HG02981 (cell line): ENCODE measurements around the gene KCNK16.

Source experiments
- ATAC-seq: cut with Tn5 transposase; IDR thresholded peaks from one replicate; pipeline ENCODE4 v1.9.1; 2021; ENCODE audit warnings: mild to moderate bottlenecking, moderate library complexity; ENCODE audit not compliant: unreplicated experiment

The KCNK16 gene

DNA sequence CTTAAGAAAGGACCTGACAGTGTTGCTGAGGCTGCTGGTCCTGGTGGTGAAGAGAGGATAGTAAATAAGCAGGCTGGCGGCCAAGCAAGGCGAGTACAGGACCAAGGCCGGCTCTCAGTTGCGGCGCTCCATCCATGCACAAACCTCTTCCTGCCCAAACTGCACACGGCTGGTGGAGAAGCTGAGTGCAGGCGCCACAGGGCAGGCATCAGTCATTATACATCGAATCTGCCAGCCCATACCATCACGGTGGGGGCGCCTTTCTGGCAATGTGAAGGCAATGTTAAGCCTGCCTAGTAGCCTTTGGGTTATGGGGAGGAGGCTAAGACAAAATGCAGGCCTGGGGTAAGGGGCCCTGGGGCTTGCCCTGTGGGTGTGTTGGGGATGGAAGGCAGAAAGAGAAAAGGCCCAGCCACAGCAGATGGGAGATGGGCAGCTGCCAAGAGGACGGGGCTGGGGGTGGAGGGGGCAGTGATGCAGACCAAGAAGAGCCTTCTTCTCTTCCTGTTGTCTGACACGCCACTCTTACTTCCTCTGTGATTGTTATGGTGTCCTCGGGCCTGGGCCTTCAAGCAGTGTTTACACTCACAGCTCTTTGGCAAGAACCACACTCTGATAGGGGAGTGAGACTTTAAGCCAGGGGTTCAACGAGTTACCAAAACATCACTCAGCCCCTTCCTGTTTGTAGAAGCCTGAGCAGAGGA lies 20.3 kb upstream of the KCNK16 start:
- ATAC-seq = no peak

DNA sequence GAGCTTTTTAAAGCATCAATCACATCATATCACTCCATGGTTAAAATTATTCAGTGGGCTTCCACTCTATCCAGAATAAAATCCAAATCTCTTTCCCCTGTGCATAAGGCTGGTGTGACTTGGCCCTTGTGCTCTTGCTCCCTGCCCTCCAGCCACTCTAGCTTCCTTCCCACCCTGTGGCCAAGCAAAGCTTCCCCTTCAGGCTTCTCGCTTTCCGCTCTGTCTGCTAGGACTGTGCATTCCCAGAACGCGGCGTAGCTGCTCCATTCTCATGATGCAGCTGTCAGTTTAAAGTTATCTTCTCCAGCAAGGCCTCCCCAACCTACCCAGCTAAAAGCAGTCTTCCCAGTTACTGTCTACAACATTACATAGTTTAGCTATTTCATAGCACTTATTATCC lies 19.4 kb upstream of the KCNK16 start:
- no peak for ATAC-seq

DNA sequence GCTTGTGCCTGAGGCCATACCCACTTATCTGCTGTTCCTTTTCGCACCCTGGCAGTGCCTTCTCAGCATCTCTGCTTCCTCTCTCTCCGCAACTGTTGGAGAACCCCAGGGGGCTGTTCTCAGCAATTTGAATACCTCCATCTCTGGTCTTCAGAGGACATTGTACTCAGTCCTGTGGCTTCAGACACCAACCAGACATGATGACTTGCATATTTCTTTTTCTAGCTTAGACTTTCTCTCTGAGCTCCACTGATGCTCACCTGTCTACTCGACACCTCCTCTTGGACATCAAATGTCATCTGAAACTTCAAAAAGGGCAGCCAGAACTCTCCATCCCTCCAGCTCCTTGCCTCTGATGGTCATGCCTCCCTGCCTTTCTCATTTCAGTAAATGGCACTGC lies 18.9 kb upstream of the KCNK16 start:
- ATAC-seq = no peak

DNA sequence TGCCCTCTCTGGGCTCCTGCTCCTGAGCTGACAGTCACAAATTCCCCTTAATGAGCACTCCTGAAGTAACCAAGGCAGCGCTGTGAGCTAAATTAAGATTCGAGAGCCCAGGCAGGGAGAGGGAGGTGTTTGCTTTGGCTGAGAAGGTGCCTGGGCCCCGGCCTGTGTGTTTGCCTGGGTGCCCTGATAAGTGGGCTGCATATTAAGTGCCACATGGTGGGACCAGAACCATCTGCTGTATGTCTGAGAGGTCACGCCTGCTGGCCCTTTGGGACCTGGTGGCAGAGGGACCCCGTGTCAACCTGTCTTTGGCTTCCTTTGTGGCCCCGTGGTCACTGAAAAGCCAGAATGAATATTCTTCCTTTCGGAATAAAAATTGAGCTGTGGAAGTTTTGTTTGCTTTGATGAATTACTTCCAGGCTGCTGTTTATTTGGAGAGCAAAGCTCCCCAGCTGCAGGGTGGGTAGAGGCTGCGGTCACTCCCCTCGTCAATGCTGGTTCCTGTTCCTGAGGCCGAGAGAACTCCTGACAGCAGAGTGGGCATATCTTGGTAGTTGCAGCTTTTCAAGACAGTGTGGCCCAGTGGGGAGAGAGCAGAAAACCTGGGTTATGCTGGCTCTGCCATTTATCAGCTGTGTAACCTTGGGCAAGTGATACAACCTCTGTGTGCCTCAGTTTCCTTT lies 17.5 kb upstream of the KCNK16 start:
- no peak for ATAC-seq

DNA sequence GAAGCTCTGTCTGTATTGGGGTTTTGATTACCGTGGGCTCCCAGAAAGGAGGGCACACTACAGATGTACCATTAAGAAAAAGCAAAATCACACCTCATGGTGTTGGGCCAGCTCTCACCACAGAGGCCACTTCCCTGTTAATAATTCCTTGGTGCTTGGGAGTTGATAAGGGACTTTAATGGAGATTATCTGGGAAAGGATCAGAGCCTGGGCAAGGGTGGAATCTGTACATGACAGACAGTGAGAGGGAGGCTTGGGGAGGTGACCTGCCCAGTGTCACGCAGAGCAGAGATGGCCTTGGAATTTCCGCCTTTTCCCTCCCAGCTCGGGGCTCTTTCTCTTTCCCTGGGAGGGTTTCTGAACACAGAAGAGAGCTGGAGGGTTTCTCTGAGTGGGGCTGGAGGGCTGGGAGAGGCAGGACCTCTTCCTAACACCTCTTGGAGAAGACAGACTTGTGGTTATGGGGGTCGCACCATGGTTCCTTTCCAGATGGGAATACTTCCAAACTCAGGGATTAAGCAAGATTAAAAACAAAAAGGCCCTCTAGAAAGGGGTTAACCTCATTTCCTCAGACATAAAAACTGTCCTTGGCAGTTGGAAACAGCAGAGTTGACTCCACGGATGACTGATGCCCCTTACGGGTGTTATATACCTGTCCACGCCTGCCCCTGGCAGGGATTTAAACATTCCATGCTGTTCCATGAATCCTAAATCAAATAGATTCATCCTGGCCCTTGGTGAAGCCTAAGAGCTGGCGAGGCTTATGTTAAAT lies 16.8 kb upstream of the KCNK16 start:
- ATAC-seq = no peak

DNA sequence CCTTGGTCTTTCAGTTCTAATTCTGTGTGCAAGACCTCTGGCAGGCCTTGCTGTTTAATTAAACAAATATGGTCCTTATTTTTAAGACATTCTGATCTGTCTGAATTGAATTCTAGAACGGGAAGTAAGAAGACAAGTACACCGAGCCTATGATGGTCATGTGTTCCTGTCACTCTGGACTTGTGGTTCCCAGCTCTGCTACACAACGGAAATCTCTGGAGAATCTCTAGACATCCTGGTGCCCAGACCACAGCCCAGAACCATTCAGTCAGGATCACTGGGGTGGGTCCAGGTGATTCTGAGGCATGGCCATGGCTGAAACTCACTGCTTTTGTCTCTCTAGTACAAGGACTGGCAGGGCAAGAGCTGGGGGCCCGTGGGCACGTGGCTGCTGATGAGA lies 15.9 kb upstream of the KCNK16 start:
- no peak for ATAC-seq

DNA sequence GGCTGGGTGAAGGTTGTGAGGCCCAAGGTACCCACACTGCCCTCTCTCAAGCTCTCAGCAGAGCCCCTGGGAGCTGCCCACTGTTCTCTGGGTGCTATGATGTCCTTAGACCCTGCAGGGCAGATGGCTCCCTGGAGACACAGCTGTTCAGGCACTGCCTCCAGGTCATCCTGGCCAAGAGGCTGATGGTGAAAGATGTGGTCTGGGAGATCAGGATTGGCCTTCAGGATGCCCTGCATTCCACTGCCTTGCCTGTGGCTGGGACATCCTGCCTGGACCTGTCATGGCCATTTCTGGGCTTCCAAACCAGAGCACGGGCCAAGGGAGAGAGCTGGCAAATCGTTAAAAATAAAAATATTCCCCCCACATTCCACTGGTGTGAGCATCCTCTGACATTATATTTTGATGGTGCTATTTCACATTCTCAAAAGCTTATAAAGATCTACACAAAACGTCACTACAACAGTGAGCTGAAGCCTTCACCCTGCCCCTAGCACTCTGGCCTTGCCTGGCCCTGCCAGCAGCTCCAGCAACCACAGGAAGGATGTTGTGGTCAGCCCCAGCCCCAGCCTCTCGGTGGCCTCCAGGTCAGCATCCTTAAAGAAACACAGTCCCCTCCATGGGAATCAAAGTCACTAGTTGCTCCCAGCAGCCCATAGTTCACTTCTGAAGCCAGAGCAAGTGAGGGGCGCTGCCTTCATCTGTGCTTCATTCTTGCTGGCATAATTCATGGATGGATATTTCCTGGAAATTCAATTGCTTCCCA lies 13.5 kb upstream of the KCNK16 start:
- peak; percentile 81 for ATAC-seq

DNA sequence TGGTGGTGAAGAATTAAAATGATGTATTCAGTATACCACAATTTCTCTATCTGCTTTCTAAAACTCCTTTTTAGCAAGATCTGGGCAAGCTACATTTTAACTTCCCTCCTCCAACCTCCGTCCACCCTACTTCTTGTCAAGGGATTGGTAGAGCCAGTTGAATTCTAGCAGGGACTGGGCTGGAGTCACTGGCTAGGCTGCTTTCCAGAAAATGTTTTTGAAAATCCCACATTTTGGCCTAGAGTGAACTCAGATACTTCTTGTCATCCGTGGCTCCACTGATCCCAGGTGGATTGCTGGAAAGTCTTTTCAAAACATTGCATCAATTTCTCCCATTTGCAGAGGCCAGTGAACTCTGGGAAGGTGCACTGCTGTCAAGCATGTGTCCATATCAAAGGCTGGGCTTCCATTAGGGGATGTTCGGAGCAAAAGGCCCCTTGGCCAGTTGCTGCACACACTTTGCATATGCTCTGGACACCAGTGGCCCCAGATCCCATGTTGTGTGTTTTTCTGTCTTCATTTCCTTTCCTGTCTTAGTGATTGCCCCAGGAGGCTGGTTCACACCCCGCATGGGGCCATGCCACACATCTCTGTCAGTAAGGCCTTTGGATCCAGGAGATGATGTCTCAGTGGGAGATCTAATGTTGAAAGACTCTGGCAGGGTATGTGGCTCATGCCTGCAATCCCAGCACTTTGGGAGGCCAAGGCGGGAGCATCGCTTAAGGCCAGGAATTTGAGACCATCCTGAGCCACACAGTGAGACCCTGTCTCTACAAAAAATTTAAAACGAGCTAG lies 11.3 kb upstream of the KCNK16 start:
- no peak for ATAC-seq

DNA sequence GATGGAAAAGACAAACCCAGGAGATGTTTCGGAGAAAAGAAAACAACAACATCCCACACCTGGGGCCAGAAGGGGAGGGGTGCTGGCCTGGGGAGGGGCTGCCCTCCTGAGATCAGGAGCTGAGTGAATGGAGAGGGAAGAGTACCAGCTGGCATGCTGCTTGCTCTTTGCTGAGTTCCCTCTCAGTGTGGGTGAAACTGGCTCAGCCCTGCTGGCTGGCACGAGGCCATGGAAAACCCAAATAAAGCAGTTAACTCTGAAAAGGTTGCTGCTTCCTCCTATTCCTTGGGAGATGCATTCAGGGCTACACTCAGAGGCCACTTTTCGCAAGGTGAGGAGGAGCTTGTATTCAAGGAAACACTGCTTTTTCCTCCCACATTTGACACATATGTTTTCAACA lies 8.0 kb upstream of the KCNK16 start:
- ATAC-seq = no peak

DNA sequence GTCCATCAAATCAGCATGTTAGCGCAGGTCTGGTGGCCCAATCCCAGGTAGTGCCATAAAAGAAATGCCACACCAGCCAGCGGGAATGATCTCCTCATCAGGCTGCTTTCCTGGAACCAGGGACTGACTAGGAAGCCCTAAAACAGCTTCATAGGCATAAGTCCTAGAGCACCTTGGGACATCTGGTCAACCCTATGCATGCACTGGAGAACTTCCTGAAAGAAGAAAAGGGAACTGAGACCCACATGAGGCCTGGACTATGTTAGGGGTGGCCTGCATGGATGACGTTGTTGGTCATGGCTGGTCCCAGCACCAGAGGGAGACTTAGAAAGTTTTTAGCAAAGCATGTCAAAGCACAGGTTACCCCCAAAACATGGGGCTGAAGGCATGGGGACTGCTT lies 7.6 kb upstream of the KCNK16 start:
- peak; percentile 89 for ATAC-seq

DNA sequence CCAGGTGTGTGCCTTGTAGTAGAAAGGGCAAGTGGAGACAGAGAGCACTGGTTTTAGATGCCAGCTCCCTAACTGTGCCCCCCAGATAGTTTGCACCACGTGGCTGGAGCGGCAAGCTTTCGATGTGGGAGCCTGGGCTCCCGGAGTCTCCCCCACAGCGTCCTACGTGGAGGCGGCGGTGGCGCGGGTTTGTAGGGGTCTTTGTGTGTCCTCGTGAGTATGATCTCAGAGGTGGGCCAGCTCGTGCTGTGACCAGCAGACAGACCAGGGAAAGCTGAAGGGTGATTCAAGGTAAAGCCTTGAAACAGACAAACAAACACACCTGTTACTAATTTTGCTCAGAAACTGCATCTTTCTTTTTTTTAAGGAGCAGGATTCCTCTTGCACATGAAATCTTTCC lies 5.6 kb upstream of the KCNK16 start:
- ATAC-seq = no peak

DNA sequence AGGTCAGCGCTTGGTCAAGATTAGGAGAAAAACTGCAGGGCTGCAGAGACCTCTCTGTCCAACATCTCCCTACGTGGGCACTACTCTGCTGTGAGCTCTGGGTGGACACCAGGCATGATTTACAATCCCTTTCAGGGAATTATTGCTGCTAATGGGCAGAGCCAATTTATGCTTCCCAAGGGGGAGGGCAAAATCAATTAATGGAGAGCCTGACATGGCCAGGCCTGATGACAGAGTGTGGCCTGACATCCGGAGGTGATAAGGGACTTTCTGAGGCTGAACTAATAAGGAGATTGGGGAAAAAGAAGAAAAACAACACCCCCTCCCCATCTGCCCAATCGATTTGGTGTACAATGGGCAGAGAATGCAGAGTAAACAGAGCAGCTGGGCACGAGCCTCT lies 5.0 kb upstream of the KCNK16 start:
- ATAC-seq = no peak

DNA sequence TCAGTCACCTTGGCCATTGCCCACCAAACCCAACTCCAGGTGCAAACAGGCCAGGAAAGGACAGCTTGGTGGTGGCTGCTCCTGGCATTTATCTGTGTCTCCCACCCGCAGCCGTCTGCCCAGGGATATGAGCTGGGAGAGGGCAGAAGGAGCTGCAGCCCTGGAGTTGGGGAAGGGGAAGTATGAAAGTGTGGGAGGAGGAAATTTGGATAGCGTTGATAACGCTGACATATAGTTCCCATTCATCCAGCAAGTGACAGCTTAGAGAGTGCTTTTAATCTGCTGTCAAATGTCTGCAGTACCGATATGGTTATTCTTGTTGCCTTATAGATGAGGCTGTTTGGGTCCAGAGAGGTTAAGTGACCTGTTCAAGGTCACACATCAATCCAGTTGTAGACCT lies 741 bp downstream of the KCNK16 start:
- ATAC-seq = no peak

DNA sequence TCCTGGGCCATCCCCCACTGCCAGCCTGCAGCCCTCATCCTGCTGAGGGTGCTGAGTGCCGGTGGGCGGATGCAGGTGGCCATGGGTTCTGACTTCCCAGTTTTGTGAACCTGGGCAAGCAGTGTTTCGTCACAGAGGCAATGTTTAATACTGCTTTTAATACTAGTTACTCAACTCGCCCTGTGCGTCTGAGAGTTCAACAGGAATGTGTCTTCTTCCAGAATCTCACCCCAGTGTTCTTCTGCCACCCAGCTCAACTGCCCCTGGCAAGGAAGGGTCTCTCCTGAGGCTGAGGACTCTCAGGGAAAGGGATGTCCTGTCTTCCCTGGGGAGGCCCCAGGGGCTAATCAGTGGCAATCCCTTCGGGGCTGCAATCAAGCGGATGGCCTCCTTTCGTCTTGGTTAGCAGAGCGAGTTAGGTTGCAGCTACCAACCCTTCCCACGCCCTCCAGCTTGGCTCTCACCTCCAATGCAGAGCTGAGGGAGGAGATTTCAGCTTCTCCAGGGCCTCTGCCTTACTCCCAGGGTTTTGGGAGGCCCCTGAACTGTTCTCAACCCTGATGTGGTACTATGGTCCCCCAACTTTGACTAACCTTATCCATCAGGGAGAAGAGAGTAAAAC lies 2.0 kb downstream of the KCNK16 start:
- no peak for ATAC-seq

DNA sequence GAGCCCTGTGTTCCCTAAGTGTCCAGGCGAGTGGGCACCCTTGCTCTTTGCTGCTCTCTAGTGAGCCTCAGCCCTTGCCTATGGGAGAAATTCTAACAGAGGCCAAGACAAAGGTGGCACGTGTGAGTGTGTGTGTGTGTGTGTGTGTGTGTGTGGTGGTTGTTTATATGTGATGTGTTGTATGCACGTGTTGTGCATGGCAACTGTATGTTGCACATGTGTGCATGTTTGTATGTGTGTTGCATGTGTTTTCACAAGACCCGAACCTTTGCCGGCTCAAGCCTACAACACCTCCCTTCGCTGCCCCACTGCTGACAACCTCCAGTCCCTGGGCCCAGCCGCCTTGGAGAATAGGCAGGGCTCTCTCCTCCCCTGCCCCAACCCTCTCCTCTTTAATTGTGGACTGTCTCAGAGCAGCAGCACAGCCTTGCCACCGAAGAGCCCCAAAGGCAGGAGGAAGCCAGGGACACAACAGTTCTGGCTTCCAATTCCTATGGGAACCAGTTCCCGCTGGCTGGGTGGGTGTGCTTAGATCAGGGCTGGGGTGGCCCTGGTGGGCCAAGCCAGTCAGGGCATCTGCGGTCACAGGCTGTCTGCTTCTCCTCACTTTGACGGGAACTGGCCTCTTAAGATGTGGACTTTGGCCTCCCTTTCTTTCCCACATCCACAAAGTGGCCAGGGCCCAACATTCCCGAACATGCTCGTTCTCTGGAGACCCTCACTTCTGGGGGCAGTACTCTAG lies 2.7 kb downstream of the KCNK16 start:
- ATAC-seq = no peak

DNA sequence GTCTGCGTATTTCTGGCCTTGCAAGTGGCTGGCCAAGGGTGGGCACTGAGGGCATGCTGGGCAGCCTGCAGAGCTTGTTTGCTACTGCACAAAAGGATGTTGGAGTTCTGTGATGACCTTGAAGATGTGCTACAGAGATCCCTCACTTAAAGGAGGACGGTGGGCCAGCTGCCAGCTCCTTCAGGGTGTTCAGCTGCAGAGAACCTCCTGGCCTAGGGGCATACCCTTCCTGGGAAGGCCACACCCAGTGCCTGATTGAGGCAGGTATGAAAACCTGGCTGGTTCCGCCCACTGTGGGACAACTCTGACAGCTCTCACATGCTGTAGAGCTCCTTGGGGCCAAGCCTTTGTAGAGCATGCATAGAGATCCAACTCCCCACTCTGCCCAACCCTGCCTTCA lies 5.2 kb downstream of the KCNK16 start:
- ATAC-seq = no peak

DNA sequence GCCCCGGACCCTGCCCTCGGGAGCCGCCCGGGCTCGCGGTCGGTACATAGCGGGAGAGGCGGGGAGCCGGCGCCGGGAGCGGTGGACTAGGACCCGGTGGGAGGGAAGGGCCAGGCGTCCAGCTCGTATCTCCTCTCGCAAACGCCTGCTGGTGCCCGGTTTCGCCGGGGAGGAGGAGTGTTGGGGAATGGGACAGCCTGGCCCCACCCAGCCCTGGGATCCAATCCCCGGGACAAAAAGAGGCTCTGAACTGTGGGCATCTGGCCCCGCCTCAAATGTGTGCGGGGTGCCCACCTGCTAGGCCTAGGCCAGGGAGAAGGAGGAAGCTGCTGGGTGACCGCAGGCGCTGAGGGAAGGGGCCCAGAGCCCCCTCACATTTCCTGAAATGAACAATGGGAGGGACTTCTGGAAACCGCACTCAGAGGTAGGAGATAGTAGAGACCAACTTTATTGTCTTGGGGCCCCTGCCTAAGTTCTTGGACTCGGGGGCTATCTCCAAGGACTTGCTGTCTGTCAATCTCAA lies 8.2 kb downstream of the KCNK16 start, which contains the start of gene KCNK17:
TSS of gene KCNK17 (minus strand) at position 147 of the 523 bp plus-strand sequence. CDS start at position 48, 99 bp downstream.
- no peak for ATAC-seq

DNA sequence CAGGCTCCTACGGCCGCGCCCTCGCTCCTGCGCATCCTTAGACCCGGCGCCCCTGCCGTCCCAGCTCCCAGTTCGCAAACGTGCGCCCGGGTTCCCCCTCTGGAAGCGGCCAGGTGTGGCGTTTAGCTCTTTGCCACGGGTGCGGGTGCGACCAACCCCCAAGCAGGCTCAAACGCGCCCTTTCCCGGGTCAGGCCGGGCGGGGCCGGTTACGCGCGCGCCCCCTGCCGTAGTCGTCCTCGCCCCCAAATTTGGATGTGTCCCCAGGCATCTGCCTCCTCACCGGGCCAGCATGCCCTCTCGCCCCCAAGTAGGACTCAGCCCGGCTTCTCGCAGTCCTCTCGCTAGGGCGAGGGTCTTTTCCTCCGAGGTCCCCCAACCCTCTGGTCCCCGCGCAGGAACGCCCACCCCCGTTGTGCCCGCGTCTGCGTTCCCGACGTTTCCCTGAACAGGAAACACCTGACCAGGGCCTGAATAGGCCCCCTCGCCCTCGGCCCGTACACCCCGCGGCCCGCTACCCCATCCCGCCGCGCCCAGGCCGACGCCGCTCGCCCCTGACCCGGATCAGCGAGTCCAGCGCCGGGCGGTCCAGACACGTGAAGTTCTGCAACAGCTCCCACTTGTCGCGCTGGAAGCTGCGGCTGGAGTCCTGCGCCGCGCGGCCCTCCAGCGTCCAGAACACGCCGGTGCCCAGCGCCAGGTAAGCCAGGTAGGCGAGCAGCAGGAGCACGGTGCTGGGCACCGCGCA lies 8.8 kb downstream of the KCNK16 start:
- ATAC-seq = no peak
